Astrocyte (in vitro differentiated cells and primary cell): ENCODE data around the gene SEMA4D. TPM values are rescaled to one million over a fixed set of nuclear protein-coding genes. Genes with fewer than 3 reads are reported as not detected.

ENCODE experiments used
- DNase-seq: peaks from one replicate; pipeline ENCODE4 v3.0.0-alpha.2; 2010; ENCODE audit warnings: low read depth
- FAIRE-seq: peaks from 2 replicates; lab custom pipeline; 2011; peaks lifted over from hg19 to GRCh38; lab: Jason Lieb, UNC
- H2AFZ ChIP-seq: 2 replicates; pipeline ENCODE4 v1.6.0; 2012; ENCODE audit warnings: low read depth, low read length, inconsistent platforms
- H3K27ac ChIP-seq: 2 replicates; pipeline ENCODE4 v1.5.1; 2011; ENCODE audit warnings: low read depth, low read length, inconsistent platforms
- H3K27me3 ChIP-seq: 2 replicates; pipeline ENCODE4 v1.6.0; 2011; ENCODE audit warnings: low read length, inconsistent platforms; ENCODE audit not compliant: insufficient read depth
- H3K36me3 ChIP-seq: 2 replicates; pipeline ENCODE4 v1.5.1; 2011; ENCODE audit warnings: low read length, inconsistent platforms; ENCODE audit not compliant: insufficient read depth
- H3K4me1 ChIP-seq: 2 replicates; pipeline ENCODE4 v1.5.1; 2011; ENCODE audit warnings: low read length, inconsistent platforms; ENCODE audit not compliant: insufficient read depth
- H3K4me2 ChIP-seq: 2 replicates; pipeline ENCODE4 v1.6.0; 2012; ENCODE audit warnings: low read length, inconsistent platforms
- H3K4me3 ChIP-seq: 2 replicates; pipeline ENCODE4 v1.5.1; 2011; ENCODE audit warnings: low read depth, mild to moderate bottlenecking, low read length, inconsistent platforms; ENCODE audit not compliant: insufficient read depth
- H3K79me2 ChIP-seq: 2 replicates; pipeline ENCODE4 v1.6.0; 2012; ENCODE audit warnings: mild to moderate bottlenecking, low read length, inconsistent platforms; ENCODE audit not compliant: insufficient read depth
- H3K9ac ChIP-seq: 2 replicates; pipeline ENCODE4 v1.6.0; 2012; ENCODE audit warnings: mild to moderate bottlenecking, low read length, inconsistent platforms
- H3K9me3 ChIP-seq: 2 replicates; pipeline ENCODE4 v1.5.1; 2012; ENCODE audit warnings: low read depth, mild to moderate bottlenecking, low read length, inconsistent platforms; ENCODE audit not compliant: insufficient read depth
- H4K20me1 ChIP-seq: 2 replicates; pipeline ENCODE4 v1.6.0; 2012; ENCODE audit warnings: low read length, inconsistent platforms; ENCODE audit not compliant: insufficient read depth
- H3K27ac Mint-ChIP-seq: one replicate; pipeline ENCODE4 v1.8.0; 2021; ENCODE audit warnings: mild to moderate bottlenecking, mixed read lengths; ENCODE audit not compliant: unreplicated experiment
- H3K27me3 Mint-ChIP-seq: one replicate; pipeline ENCODE4 v1.8.0; 2021; ENCODE audit warnings: low read depth, mixed read lengths; ENCODE audit not compliant: unreplicated experiment
- H3K36me3 Mint-ChIP-seq: one replicate; pipeline ENCODE4 v1.8.0; 2021; ENCODE audit warnings: low read depth, mixed read lengths; ENCODE audit not compliant: unreplicated experiment
- H3K4me1 Mint-ChIP-seq: one replicate; pipeline ENCODE4 v1.8.0; 2021; ENCODE audit warnings: low read depth, mixed read lengths; ENCODE audit not compliant: unreplicated experiment
- H3K4me3 Mint-ChIP-seq: one replicate; pipeline ENCODE4 v1.8.0; 2021; ENCODE audit warnings: mild to moderate bottlenecking, moderate library complexity, mixed read lengths; ENCODE audit not compliant: unreplicated experiment
- H3K9me3 Mint-ChIP-seq: one replicate; pipeline ENCODE4 v1.8.0; 2021; ENCODE audit warnings: mild to moderate bottlenecking, mixed read lengths; ENCODE audit not compliant: unreplicated experiment
- CTCF ChIP-seq: IDR thresholded peaks from 2 replicates; pipeline ENCODE4 v1.5.1; 2011; ENCODE audit warnings: low read depth, mild to moderate bottlenecking, inconsistent platforms, low read length, moderate library complexity; ENCODE audit not compliant: insufficient read depth
- EZH2 ChIP-seq: IDR thresholded peaks from 2 replicates; pipeline ENCODE4 v1.6.1; 2012; ENCODE audit warnings: mild to moderate bottlenecking, low read length, inconsistent platforms; ENCODE audit not compliant: insufficient read depth
- total RNA-seq: library from RNA; stranded (reverse); gene quantifications from 2 replicates; pipeline ENCODE4 v1.2.1, GENCODE V29; 2021

SEMA4D gene
- total RNA-seq, 1 donor from 2014 or later = 6.2 TPM

GRCh38 chr9:89514956-89515355 is 17.0 kb upstream of the SEMA4D start:
- Histone ChIP-seq H3K4me1 (peaks cover 3% of the 10 kb centered on the region), H3K4me3 (no peak overlapping the region), H3K36me3 (no peaks in the 10 kb centered on the region), H3K4me2 (no peak overlapping the region), H3K79me2 (no peaks in the 10 kb centered on the region), H3K9me3 (no peaks in the 10 kb centered on the region), H3K27ac (no peak overlapping the region), H3K27me3 (peaks cover 3% of the 10 kb centered on the region), H2AFZ (no peak overlapping the region), H4K20me1 (no peaks in the 10 kb centered on the region), H3K9ac (no peak overlapping the region)
- H3K4me1 Mint-ChIP-seq = peaks cover 4% of the 10 kb centered on the region
- FAIRE-seq (no peak), DNase-seq (no peak)
- no peaks in the 10 kb centered on the region for H3K9me3 Mint-ChIP-seq
- H3K27ac Mint-ChIP-seq = no peak overlapping the region
- no peak for TF ChIP-seq CTCF
- TF ChIP-seq EZH2 = no peak
- H3K4me3 Mint-ChIP-seq = no peak overlapping the region
- peaks cover 35% of the 10 kb centered on the region for H3K27me3 Mint-ChIP-seq
- H3K36me3 Mint-ChIP-seq = no peaks in the 10 kb centered on the region

- TF ChIP-seq EZH2 (no peak), CTCF (no peak)
- Mint-ChIP-seq H3K9me3 (no peaks in the 10 kb centered on the region), H3K36me3 (no peaks in the 10 kb centered on the region), H3K4me1 (peaks cover under 1% of the 10 kb centered on the region), H3K4me3 (no peak overlapping the region), H3K27me3 (peaks cover 35% of the 10 kb centered on the region), H3K27ac (no peak overlapping the region)
- FAIRE-seq = no peak
- Histone ChIP-seq H3K4me2 (no peak overlapping the region), H3K36me3 (no peaks in the 10 kb centered on the region), H3K79me2 (no peaks in the 10 kb centered on the region), H3K9me3 (no peaks in the 10 kb centered on the region), H3K4me3 (no peak overlapping the region), H3K9ac (no peak overlapping the region), H3K27ac (no peak overlapping the region), H4K20me1 (no peaks in the 10 kb centered on the region), H3K4me1 (peaks cover under 1% of the 10 kb centered on the region), H2AFZ (no peak overlapping the region), H3K27me3 (peaks cover 3% of the 10 kb centered on the region)
- no peak for DNase-seq
Measured at GRCh38 chr9:89514337-89514736, 16.4 kb upstream of the SEMA4D start.

- FAIRE-seq = no peak
Measured at GRCh38 chr9:89513837-89514236, 15.9 kb upstream of the SEMA4D start.

More at GRCh38 chr9:89513837-89514236, 15.9 kb upstream of the SEMA4D start:
- peaks cover 35% of the 10 kb centered on the region for H3K27me3 Mint-ChIP-seq
- H3K36me3 Mint-ChIP-seq = no peaks in the 10 kb centered on the region
- H3K4me3 Mint-ChIP-seq = no peak overlapping the region
- H3K4me1 ChIP-seq = no peaks in the 10 kb centered on the region
- H3K27ac ChIP-seq = no peak overlapping the region
- no peak overlapping the region for H2AFZ ChIP-seq
- H3K4me3 ChIP-seq = no peak overlapping the region
- H3K27ac Mint-ChIP-seq = no peak overlapping the region
- H4K20me1 ChIP-seq = no peaks in the 10 kb centered on the region
- H3K9me3 Mint-ChIP-seq = no peaks in the 10 kb centered on the region
- no peak overlapping the region for H3K4me2 ChIP-seq
- H3K36me3 ChIP-seq = no peaks in the 10 kb centered on the region
- H3K9ac ChIP-seq = no peak overlapping the region
- H3K9me3 ChIP-seq = no peaks in the 10 kb centered on the region
- DNase-seq = no peak
- peaks cover 3% of the 10 kb centered on the region for H3K27me3 ChIP-seq
- H3K4me1 Mint-ChIP-seq = no peaks in the 10 kb centered on the region
- TF ChIP-seq CTCF = no peak
- no peak for TF ChIP-seq EZH2
- no peaks in the 10 kb centered on the region for H3K79me2 ChIP-seq
